22Rv1 (cell line): ENCODE data around the gene SLC25A21.

Experiments
- H3K27ac ChIP-seq: fragments of 450-650 bp; 2 replicates; pipeline ENCODE4 v1.5.1; 2017
- CTCF ChIP-seq: fragments of 450-650 bp; IDR thresholded peaks from 2 replicates; pipeline ENCODE4 v1.5.1; 2017; ENCODE audit warnings: mild to moderate bottlenecking
- ZFX ChIP-seq: fragments of 450-650 bp; IDR thresholded peaks from 2 replicates; pipeline ENCODE4 v1.6.1; 2017; ENCODE audit warnings: antibody characterized with exemption, borderline replicate concordance

SLC25A21 gene

GRCh38 chr14:36719823-36720222 is 452.6 kb downstream of the SLC25A21 start:
- TF ChIP-seq ZFX, result no peak
- no peak for TF ChIP-seq CTCF
- H3K27ac ChIP-seq, result no peak overlapping the region

- H3K27ac ChIP-seq, result no peak overlapping the region
- TF ChIP-seq CTCF (no peak), ZFX (no peak)
These were observed 454.2 kb downstream of the SLC25A21 start for GRCh38 chr14:36718216-36718615.

DNA sequence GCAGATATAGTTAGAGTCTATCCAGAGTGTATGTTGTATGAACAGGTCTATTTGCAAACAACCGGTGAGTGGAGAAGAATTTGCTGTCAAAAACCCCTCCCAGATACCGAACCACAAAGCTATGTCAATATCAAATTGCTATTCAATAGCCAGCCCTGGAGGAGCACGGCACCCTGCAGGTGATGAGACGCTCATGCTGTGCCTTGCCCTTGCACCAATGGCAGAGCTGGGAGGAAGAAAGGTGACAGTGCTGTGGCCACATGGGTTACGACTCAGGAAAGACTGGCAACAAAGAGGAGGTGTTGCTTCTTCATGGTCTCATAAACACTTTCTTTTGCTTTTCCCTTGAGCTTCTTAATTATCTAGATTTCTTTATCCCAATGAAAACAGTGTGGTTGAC is 455.0 kb downstream of the SLC25A21 start:
- H3K27ac ChIP-seq, result no peak overlapping the region
- TF ChIP-seq ZFX, result no peak
- TF ChIP-seq CTCF, result no peak

DNA sequence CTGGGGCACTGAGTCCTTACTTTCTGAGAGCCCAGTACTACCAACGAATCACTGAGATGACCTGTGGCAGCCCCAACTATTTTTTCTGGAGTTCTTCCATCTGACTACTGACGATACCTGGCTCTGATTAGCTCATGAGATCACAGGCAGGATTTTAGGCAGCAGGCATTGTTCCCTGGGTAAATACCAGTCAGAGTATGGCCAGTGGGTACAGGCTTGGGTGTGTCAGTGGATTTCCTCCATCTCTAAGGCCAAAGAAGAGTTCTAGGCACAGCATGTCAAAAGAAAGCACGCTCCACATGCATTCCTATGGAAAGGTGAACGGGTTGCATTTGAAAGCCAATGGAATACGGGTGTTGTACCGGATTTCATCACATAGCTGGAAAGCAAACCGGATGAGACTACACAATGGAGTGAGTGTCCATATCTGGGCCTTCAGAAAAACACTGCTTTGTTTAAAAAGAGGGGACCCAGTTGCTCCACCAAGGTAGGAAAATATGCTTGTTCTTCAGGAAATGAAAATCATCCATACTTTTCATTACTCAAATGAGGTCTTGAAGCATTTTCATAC is 455.7 kb downstream of the SLC25A21 start:
- TF ChIP-seq ZFX (no peak), CTCF (no peak)

GRCh38 chr14:36713960-36714703 is 458.3 kb downstream of the SLC25A21 start:
- TF ChIP-seq CTCF, result no peak
- TF ChIP-seq ZFX, result no peak
- no peak overlapping the region for H3K27ac ChIP-seq

More for the DNA sequence above, 455.7 kb downstream of the SLC25A21 start:
- H3K27ac ChIP-seq, result no peak overlapping the region

- no peak for TF ChIP-seq CTCF
- no peak for TF ChIP-seq ZFX
- H3K27ac ChIP-seq, result no peak overlapping the region
These were observed 464.8 kb downstream of the SLC25A21 start for GRCh38 chr14:36707570-36707969.

DNA sequence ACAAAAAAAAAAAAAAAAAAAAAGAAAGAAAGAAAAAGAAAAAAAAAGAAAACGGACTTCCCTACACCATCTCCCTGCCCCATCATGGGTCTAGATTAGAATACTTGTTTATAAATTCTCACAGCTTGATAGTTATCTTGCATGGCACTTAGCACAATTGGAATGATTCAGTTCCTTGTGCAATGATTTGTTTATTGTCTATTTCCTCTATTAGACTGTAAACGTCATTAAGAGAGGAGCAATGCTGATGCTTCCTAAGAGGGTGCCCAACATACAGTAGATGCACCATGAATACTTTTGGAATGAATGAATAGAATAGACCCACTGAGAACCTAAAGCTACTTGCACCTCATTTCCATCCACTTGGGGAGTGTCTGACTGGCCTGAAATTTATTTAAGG is 469.9 kb downstream of the SLC25A21 start:
- no peak for TF ChIP-seq ZFX
- no peak for TF ChIP-seq CTCF
- H3K27ac ChIP-seq, result no peak overlapping the region
